COLO668 (cell line): Measurements from ENCODE around the gene CACNG6.
"Not testable (repeated sequence)": the region's sequence is repeated elsewhere in the genome, so short reads cannot be mapped to it uniquely, and the experiment has no call there.

Source experiments
- DNase-seq: peaks from one replicate; lab custom pipeline; 2025; ENCODE audit not compliant: unreplicated experiment; lab: John Stamatoyannopoulos, UW

Gene CACNG6

GRCh38 chr19:53999694-54000093 lies 8.3 kb downstream of the CACNG6 start:
- DNase-seq: no peak

GRCh38 chr19:54001496-54001895 lies 10.1 kb downstream of the CACNG6 start:
- no peak for DNase-seq

GRCh38 chr19:54002495-54003315 lies 11.3 kb downstream of the CACNG6 start:
- DNase-seq: no peak

- DNase-seq: no peak
Observed at GRCh38 chr19:54009440-54009839, 18.0 kb downstream of the CACNG6 start.

DNA sequence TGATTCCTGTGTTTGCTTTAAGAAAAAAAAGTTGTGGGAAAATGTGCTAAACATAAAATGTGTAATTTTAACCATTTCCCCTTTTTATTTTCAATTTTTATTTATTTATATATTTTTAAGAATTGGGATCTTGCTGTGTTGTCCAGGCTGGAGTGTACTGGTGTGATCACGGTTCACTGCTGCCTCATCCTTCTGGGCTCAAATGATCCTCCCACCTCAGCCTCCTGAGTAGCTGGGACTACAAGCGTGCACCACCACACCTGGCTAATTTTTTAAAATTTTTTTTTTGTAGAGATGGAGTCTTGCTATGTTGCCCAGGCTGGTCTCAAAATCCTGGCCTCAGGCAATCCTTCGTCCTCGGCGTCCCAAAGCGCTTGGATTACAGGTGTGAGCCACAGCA lies 19.0 kb downstream of the CACNG6 start:
- DNase-seq: no peak

- no peak for DNase-seq
Observed at GRCh38 chr19:54011507-54012211, 20.2 kb downstream of the CACNG6 start.

DNA sequence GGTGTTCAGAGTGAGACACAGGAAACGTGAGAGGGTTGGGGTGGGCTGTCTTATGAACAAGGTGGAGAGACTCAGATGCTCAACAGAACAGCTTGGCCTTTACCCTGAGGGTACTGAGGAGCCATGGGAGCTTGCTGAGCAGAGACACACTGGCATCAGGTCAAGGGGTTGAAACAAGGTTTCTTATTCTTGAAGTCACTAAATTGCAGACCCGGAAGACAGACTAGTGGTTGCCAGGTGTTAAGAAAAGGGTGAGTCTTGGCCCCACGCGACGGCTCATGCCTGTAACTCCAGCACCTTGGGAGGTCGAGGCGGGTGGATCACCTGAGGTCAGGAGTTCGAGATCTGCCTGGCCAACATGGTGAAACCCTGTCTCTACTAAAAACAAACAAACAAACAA lies 22.4 kb downstream of the CACNG6 start:
- DNase-seq: no peak

- DNase-seq: peak; percentile 2
Observed at GRCh38 chr19:54014920-54015560, 23.6 kb downstream of the CACNG6 start.

DNA sequence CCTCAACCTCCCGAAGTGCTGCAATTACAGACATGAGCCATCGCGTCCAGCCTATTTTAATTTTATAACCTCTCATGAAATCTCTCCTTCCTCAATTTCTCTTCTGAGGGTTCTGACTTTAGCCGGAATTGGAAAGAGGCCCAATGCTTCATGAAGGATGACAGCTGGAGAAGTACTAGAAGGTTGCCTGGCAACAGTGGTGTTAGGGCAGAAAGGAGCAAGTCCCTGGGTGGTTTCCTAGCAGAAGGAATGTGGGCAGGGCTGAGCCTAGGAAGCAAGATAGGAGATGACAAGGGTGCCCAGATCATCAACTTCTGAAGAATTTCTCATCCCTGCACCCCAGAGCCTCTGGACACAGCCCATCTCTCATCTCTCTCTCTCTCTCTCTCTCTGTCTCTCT lies 25.8 kb downstream of the CACNG6 start:
- no peak for DNase-seq

DNA sequence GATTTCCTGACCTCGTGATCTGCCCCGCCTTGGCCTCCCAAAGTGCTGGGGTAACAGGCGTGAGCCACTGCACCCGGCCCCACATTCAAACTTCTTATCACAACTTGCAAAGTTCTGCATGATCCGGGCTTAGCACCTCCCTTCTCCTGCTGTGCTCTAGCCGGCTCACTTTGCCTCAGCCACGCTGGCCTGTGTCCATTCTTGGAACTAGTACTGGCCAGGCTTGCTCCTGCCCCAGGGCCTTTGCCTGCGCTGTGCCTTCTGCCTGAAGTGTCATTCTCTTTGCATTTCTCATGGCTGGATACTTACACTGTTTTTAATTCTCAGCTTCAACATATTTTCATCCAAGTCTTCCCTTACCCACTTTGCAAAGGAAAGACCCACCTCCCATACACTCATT lies 29.9 kb downstream of the CACNG6 start:
- DNase-seq: no peak

DNA sequence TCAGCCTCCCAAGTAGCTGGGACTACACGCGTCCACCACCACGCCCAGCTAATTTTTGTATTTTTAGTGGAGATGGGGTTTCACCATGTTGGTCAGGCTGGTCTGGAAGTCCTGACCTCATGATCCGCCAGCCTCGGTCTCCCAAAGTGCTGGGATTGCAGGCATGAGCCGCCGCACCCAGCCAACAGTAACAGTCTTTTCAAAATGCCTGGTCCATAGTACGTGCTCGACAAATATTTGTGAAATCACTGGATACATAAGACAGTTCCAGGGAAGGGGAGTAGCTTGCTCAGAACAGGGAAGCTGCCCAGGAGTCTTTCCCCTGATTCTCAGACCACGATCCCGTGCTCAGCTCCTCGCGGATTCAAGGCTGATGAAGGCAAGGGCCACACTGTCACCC lies 30.5 kb downstream of the CACNG6 start:
- DNase-seq: no peak

DNA sequence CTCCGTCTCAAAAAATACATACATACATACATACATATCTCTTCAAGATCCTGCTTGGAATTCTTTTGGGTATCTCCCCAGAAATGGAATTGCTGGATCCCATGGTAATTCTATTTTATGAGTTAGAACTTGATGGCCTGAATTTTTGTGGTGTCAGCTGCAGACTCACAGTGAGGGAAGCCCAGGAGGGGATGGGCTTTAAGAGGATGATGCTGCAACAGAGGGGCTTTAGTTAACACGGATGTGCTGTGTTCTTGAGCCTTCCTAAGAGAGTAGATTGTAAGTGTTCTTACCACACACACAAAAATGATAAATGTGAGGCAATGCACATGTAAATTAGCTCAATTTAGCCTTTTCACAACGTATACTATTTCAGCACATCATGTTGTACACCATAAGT lies 31.8 kb downstream of the CACNG6 start:
- no peak for DNase-seq

DNA sequence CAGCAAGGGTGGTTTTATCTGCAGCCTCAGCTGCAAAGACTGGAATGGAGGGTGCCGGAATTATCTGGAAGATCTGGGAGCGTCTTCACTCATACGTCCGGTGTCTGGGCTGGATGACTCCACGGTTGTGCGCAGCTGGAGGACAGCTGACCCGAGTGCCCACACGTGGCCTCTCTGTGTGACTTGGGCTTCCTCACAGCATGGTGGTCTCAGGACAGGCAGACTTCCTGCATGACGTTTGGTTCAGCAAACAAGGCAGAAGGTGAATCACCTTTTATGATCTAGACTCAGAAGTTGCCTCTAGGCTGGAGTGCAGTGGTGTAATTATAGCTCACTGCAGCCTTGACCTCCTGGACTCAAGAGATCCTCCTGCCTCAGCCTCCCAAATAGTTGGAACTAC lies 33.2 kb downstream of the CACNG6 start:
- DNase-seq: no peak

GRCh38 chr19:54026656-54027055 lies 35.2 kb downstream of the CACNG6 start:
- no peak for DNase-seq

DNA sequence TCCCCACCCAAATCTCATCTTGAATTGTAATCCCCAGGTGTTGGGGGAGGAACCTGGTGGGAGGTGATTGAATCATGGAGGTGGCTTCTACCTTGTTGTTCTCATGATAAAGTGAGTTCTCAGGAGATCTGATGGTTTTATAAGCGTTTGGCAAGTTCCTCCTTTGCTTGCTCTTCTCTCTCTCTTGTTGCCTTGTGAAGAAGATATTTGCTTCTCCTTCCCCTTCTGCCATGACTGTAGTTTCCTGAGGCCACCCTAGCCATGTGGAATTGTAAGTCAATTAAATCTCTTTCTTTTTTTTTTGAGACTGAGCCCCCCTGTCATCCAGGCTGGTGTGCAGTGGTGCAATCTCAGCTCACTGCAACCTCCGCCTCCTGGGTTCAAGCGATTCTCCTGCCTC lies 37.9 kb downstream of the CACNG6 start:
- DNase-seq: no peak

- peak; percentile 49 for DNase-seq
Observed at GRCh38 chr19:54029930-54030490, 38.6 kb downstream of the CACNG6 start.

GRCh38 chr19:54030895-54031586 lies 39.6 kb downstream of the CACNG6 start:
- DNase-seq: no peak

GRCh38 chr19:54035215-54036178 lies 44.1 kb downstream of the CACNG6 start:
- no peak for DNase-seq

DNA sequence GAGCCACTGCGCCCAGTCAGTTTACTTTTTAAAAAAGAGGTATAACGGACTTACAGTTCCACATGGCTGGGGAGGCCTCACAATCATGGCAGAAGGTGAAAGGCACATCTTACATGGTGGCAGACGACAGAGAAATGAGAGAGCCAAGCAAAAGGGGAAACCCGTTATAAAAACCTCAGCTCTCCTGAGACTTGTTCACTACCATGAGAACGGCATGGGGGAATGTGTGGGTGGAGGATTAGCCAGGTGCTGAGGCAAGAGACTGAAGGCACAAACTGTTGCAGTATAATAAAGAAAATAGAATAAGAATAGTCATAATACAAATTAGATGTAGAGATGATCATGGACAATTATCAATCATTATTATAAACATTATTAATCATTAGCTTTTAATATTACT lies 45.1 kb downstream of the CACNG6 start:
- DNase-seq: not testable (repeated sequence)

DNA sequence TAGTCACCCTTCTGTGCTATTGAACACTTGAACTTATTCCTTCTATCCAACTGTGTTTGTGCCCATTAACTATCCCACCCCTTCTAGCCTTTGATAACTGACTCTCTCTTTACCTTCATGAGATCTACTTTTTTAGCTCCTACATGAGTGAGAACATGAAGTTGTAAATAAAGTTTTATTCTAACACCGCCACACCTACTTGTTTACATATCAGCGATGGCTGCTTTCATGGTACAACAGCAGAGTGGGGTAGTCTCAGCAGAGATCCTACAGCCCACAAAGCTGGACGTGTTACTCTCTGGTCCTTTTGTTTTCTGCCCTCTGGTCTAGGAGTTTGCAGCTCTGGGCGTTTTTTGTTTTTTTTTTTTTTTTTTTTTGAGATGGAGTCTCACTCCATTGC lies 48.6 kb downstream of the CACNG6 start:
- no peak for DNase-seq
